HepG2 (cell line): Measurements from ENCODE around the gene CDCA5. TPM values are rescaled to one million over a fixed set of nuclear protein-coding genes. Genes with fewer than 3 reads are reported as not detected.

Source experiments
- ATF7 ChIP-seq, 2 experiments: fragments of 450-650 bp in 1 of 2; sonication (generic) in 1 of 2; formaldehyde crosslinking in 1 of 2; IDR thresholded peaks; 2 replicates each; pipeline versions ENCODE4 v1.4.0 to v1.6.1; 2016 to 2020; ENCODE audit warnings: antibody characterized with exemption in 1 of 2, mild to moderate bottlenecking in 1 of 2, missing genetic modification reagents in 1 of 2
- CAMTA2 ChIP-seq: sonication (generic); formaldehyde crosslinking; IDR thresholded peaks from 2 replicates; pipeline ENCODE4 v1.4.0; 2020; ENCODE audit warnings: mild to moderate bottlenecking, missing genetic modification reagents, borderline replicate concordance
- E2F2 ChIP-seq: sonication (generic); formaldehyde crosslinking; IDR thresholded peaks from 2 replicates; pipeline ENCODE4 v1.4.0; 2020; ENCODE audit warnings: missing genetic modification reagents, borderline replicate concordance
- ELK4 ChIP-seq: sonication (generic); formaldehyde crosslinking; IDR thresholded peaks from 2 replicates; pipeline ENCODE4 v1.9.0; 2021; ENCODE audit warnings: missing genetic modification reagents, borderline replicate concordance
- FOSL2 ChIP-seq: sonication (generic); formaldehyde crosslinking; IDR thresholded peaks from 2 replicates; pipeline ENCODE4 v1.4.0; 2020; ENCODE audit warnings: missing genetic modification reagents
- HMG20B ChIP-seq: conservative IDR thresholded peaks from 2 replicates; pipeline ENCODE4 v1.6.1; 2016; ENCODE audit warnings: missing genetic modification reagents, missing compliant biosample characterization
- MEIS1 ChIP-seq: sonication (generic); formaldehyde crosslinking; IDR thresholded peaks from 2 replicates; pipeline ENCODE4 v1.9.0; 2021; ENCODE audit warnings: mild to moderate bottlenecking, missing genetic modification reagents, moderate library complexity, borderline replicate concordance
- MXD1 ChIP-seq: sonication (generic); formaldehyde crosslinking; IDR thresholded peaks from 2 replicates; pipeline ENCODE4 v1.4.0; 2020; ENCODE audit warnings: mild to moderate bottlenecking, missing genetic modification reagents
- PAX8 ChIP-seq: sonication (generic); formaldehyde crosslinking; IDR thresholded peaks from 2 replicates; pipeline ENCODE4 v1.8.0; 2022; ENCODE audit warnings: mild to moderate bottlenecking, missing genetic modification reagents, borderline replicate concordance
- RAD51 ChIP-seq: fragments of 450-650 bp; IDR thresholded peaks from 2 replicates; pipeline ENCODE4 v1.6.1; 2016; ENCODE audit warnings: borderline replicate concordance
- ZGPAT ChIP-seq: IDR thresholded peaks from 2 replicates; pipeline ENCODE4 v1.6.1; 2016; ENCODE audit warnings: mild to moderate bottlenecking
- ZNF460 ChIP-seq: sonication (generic); formaldehyde crosslinking; IDR thresholded peaks from 2 replicates; pipeline ENCODE4 v1.5.1; 2020; ENCODE audit warnings: missing genetic modification reagents, mild to moderate bottlenecking, borderline replicate concordance
- ZNF510 ChIP-seq: sonication (generic); formaldehyde crosslinking; IDR thresholded peaks from 2 replicates; pipeline ENCODE4 v1.4.0; 2020; ENCODE audit warnings: low read depth, mild to moderate bottlenecking, missing genetic modification reagents
- ZNF616 ChIP-seq: sonication (generic); formaldehyde crosslinking; IDR thresholded peaks from 2 replicates; pipeline ENCODE4 v1.5.0; 2020; ENCODE audit warnings: low read depth, mild to moderate bottlenecking, missing genetic modification reagents
- ZSCAN31 ChIP-seq: sonication (generic); formaldehyde crosslinking; IDR thresholded peaks from 2 replicates; pipeline ENCODE4 v1.5.0; 2020; ENCODE audit warnings: low read depth, mild to moderate bottlenecking, missing genetic modification reagents
- polyA plus RNA-seq, 8 experiments: library from polyadenylated mRNA; depleted of rRNA in 3 of 8; stranded (reverse) in 7 of 8; unstranded in 1 of 8; fragments of >200 nt; fragmentation: Illumina TruSeq in 4 of 8; extraction: Trizol in 4 of 8; gene quantifications; 2 replicates each; pipeline versions ENCODE4 v1.2.1 to v1.2.3, GENCODE V29; 2011 to 2016; ENCODE audit warnings: low read depth in 4 of 8, missing spikeins in 1 of 8, mixed read lengths in 1 of 8; ENCODE audit not compliant: insufficient read depth in 1 of 8
- total RNA-seq, 5 experiments: library from RNA; depleted of rRNA; stranded (reverse); fragments of >200 nt; fragmentation: Illumina TruSeq; extraction: Trizol; gene quantifications; 2 replicates each; pipeline ENCODE4 v1.2.3, GENCODE V29; 2016; ENCODE audit warnings: low read depth in 1 of 5
- TF ChIP-seq, protein P1 (sequence below): sonication (generic); formaldehyde crosslinking; IDR thresholded peaks from 2 replicates; pipeline ENCODE4 v1.9.0; 2021; ENCODE audit warnings: mild to moderate bottlenecking, missing genetic modification reagents

CDCA5 gene
- total and polyA plus RNA-seq, 2 of the 13 experiments (the other 11 are each of a cell fraction or from before 2014, with no cell fraction given): 13.5 to 50.6 TPM

DNA sequence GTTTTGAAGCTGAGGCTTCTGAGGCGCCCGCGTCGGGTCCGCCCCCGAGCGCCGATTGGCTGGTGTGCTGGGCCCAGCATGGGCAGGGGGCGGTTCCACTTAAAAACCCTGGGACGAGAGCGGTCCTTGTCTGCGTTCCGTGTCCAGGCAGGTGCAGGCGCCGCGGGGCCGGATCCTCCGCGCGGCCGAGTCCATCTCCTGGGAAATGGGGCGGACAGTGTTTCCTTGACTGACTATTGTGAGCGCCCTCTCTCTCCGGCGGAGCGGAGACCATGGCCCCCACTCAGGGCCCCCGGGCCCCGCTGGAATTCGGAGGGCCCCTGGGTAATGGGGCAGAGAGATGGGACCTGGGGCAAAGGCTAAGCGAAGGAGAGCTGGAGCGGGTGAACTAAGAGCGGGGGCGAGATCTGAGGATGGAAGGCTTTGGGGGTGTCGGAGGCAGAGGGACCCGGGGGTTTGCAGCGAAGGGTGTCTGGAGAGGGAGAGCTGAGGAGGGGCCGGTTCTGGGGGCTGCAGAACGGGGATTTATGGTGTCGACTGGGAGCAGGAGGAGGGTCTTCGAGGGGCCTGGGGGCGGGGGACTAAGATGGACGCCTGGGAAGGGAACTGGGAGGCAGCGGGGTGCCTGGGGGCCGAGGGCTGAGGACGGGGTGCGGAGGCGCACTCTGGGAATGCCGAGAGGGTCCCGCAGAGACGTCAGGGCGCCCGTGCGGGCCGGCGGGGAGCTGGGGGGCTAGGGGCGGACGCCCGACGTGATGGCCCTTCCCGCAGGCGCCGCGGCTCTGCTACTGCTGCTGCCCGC is 28.1 kb upstream of the CDCA5 start, which contains the start of gene TM7SF2 (continued):
- TF ChIP-seq, protein P1, sequence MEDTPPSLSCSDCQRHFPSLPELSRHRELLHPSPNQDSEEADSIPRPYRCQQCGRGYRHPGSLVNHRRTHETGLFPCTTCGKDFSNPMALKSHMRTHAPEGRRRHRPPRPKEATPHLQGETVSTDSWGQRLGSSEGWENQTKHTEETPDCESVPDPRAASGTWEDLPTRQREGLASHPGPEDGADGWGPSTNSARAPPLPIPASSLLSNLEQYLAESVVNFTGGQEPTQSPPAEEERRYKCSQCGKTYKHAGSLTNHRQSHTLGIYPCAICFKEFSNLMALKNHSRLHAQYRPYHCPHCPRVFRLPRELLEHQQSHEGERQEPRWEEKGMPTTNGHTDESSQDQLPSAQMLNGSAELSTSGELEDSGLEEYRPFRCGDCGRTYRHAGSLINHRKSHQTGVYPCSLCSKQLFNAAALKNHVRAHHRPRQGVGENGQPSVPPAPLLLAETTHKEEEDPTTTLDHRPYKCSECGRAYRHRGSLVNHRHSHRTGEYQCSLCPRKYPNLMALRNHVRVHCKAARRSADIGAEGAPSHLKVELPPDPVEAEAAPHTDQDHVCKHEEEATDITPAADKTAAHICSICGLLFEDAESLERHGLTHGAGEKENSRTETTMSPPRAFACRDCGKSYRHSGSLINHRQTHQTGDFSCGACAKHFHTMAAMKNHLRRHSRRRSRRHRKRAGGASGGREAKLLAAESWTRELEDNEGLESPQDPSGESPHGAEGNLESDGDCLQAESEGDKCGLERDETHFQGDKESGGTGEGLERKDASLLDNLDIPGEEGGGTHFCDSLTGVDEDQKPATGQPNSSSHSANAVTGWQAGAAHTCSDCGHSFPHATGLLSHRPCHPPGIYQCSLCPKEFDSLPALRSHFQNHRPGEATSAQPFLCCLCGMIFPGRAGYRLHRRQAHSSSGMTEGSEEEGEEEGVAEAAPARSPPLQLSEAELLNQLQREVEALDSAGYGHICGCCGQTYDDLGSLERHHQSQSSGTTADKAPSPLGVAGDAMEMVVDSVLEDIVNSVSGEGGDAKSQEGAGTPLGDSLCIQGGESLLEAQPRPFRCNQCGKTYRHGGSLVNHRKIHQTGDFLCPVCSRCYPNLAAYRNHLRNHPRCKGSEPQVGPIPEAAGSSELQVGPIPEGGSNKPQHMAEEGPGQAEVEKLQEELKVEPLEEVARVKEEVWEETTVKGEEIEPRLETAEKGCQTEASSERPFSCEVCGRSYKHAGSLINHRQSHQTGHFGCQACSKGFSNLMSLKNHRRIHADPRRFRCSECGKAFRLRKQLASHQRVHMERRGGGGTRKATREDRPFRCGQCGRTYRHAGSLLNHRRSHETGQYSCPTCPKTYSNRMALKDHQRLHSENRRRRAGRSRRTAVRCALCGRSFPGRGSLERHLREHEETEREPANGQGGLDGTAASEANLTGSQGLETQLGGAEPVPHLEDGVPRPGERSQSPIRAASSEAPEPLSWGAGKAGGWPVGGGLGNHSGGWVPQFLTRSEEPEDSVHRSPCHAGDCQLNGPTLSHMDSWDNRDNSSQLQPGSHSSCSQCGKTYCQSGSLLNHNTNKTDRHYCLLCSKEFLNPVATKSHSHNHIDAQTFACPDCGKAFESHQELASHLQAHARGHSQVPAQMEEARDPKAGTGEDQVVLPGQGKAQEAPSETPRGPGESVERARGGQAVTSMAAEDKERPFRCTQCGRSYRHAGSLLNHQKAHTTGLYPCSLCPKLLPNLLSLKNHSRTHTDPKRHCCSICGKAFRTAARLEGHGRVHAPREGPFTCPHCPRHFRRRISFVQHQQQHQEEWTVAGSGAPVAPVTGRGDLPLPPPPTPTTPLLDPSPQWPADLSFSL: no peak
- TF ChIP-seq CAMTA2 (CRISPR knock-in tag): 0 out of 2 replicates have a peak, but pooled peaks have one; percentile 30
- 0 out of 2 replicates have a peak, but pooled peaks have one; percentile 29 for TF ChIP-seq ZSCAN31 (CRISPR knock-in tag)
- TF ChIP-seq ZNF460: no peak
- TF ChIP-seq PAX8 (CRISPR knock-in tag): 0 out of 2 replicates have a peak, but pooled peaks have one; percentile 29
- peak; percentile 64; the same call in 1 of the 2 replicates for TF ChIP-seq ZNF510 (CRISPR knock-in tag)
- TF ChIP-seq ELK4 (CRISPR knock-in tag): 0 out of 2 replicates have a peak, but pooled peaks have one; percentile 46
- TF ChIP-seq HMG20B (CRISPR knock-in tag): no peak
- TF ChIP-seq FOSL2 (CRISPR knock-in tag): 0 out of 2 replicates have a peak, but pooled peaks have one; percentile 9
- TF ChIP-seq MEIS1 (CRISPR knock-in tag): peak; percentile 52; the same call in 1 of the 2 replicates
- no peak for TF ChIP-seq E2F2 (CRISPR knock-in tag)
- TF ChIP-seq MXD1 (CRISPR knock-in tag): peak; percentile 51; the same call in 1 of the 2 replicates
- TF ChIP-seq ZNF616 (CRISPR knock-in tag): 0 out of 2 replicates have a peak, but pooled peaks have one; percentile 57
- peak; percentile 29; the same call in 1 of the 2 replicates for TF ChIP-seq ZGPAT
- TF ChIP-seq ATF7 (IDR thresholded peaks at IDR 0.05): no peak
- no peak for TF ChIP-seq ATF7 (CRISPR knock-in tag; IDR thresholded peaks at IDR 0.05)
- TF ChIP-seq RAD51: no peak
